Upper lobe of left lung (tissue), 4 donors: ENCODE data around the gene CAPN10.

Experiments
- CTCF ChIP-seq, 6 experiments: fragments of 450-650 bp in 4 of 6; fragments of 200-600 bp in 2 of 6; sonication (generic) in 2 of 6; IDR thresholded peaks; one replicate each; pipeline ENCODE4 v1.5.1; 2016 to 2019; ENCODE audit warnings: antibody characterized with exemption in 6 of 6
- EP300 ChIP-seq, 4 donors: sonication (generic); formaldehyde crosslinking; IDR thresholded peaks; one replicate each; pipeline ENCODE4 v1.5.1; 2017; ENCODE audit warnings: antibody characterized with exemption in 4 of 4, control low read depth in 2 of 4
- POLR2AphosphoS5 ChIP-seq, 2 donors: sonication (generic); formaldehyde crosslinking; IDR thresholded peaks; one replicate each; pipeline ENCODE4 v1.5.1; 2017; ENCODE audit warnings: antibody characterized with exemption in 2 of 2

- TF ChIP-seq CTCF (IDR thresholded peaks at IDR 0.05), result peak; percentile 32 to 63 (median 56)
- peak; percentile 68 to 87 for TF ChIP-seq POLR2AphosphoS5 (IDR thresholded peaks at IDR 0.05)
- no peak for TF ChIP-seq EP300 (IDR thresholded peaks at IDR 0.05)
These were observed 25.8 kb upstream of the CAPN10 start for GRCh38 chr2:240560480-240561324.
